ENCODE data around the gene GPC6.

GRCh38 chr13:93915269-93915809 is 688.7 kb downstream of the GPC6 start:
- TF ChIP-seq CTCF (IDR thresholded peaks at IDR 0.05; ENCODE audit: low read depth, low read length) (no peak), POLR2A (IDR thresholded peaks at IDR 0.05; ENCODE audit: extremely low read depth, insufficient read length) (no peak), MYC (IDR thresholded peaks at IDR 0.05; ENCODE audit: low read depth, low read length) (no peak), MAX (IDR thresholded peaks at IDR 0.05; ENCODE audit: low read depth, low read length) (no peak)

Data from NB4 (cell line).